ENCODE results near the gene MARCHF5.
A peak's percentile ranks its signal among the peaks of the same experiment; 100 is the strongest.

The MARCHF5 gene, protein sequence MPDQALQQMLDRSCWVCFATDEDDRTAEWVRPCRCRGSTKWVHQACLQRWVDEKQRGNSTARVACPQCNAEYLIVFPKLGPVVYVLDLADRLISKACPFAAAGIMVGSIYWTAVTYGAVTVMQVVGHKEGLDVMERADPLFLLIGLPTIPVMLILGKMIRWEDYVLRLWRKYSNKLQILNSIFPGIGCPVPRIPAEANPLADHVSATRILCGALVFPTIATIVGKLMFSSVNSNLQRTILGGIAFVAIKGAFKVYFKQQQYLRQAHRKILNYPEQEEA

GRCh38 chr10:92290837-92291615 is at the start of gene MARCHF5, which contains the start of gene CPEB3:
TSS of gene MARCHF5 (plus strand) at chr10:92291167. CDS start at chr10:92291495, 328 bp downstream.
TSS of gene CPEB3 (minus strand) at chr10:92291078. CDS start at chr10:92240350, 50,728 bp downstream.
- peak; percentile 67 to 89 for DNase-seq

DNA sequence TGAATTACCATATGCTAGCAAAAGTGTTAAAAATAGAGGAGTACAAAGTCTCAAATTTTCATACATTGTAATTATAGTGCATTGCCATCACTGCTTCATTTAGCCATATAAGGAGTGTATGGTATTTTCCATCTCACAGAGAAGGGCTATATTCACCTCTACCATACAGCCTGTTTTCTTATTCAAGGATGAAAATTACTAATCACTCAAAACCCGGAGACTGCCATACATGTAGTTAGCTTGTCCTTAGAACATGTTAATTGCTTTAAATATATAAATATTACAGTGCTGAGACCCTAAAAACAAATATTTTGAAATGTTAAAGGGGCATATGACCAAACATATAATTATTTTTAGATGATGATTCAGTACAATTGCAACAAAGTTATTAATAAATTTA is 49.5 kb upstream of the MARCHF5 start:
- no peak for DNase-seq

DNA sequence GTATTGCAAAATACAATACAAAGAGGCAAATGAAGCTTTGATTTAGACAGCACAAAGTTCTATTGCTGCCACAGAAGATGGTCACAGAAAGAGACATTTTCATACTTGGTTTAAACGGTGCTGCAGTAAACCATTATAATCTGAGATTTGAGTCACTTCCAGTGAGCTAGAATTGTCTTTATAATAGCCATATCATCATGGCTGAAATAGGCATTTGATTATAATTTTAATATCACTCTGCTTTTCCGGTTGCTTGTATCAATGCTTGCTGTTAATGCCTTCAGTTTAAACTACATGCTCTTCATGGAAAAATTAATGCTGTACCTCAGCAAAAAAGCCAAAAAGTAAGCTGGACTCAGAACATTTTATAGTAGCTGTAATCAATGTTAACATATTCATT is 48.6 kb upstream of the MARCHF5 start:
- no peak for DNase-seq

DNA sequence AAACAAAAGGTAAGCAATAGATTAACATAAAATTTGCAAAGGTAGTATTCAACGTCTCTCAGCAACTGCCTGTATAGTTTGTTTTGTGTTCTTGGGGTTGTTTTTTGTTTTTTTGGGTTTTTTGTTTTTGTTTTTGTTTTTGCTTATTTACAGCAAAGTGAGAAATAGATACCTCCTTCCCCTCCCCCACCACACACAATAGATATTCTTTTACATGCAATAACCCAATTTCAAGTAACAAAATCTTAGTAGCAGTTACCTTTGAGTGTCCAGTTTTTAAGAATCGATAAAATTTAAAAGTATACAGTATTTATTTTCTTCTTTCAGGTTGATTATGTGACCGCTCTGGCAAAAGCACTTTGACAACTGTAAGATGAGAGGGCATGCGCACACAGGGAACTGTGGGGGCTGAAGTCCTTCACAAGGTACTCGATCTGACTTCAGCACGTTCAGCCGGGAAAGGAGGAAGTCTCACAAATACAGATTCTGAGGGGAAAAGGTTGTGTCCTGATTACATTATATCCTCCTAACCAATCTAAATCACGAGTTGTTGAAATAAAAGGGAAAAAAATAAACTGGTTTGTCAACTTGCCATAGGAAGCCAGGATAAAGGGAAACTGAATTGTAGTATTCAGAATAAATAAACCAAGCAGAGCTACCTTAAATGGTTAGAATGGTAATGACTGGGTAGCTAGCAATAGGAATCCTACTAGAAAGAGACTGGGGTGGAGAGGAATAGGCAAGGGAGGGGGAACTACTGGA is 47.9 kb upstream of the MARCHF5 start:
- peak in 1 of 2 experiments; percentile 6 for DNase-seq

DNA sequence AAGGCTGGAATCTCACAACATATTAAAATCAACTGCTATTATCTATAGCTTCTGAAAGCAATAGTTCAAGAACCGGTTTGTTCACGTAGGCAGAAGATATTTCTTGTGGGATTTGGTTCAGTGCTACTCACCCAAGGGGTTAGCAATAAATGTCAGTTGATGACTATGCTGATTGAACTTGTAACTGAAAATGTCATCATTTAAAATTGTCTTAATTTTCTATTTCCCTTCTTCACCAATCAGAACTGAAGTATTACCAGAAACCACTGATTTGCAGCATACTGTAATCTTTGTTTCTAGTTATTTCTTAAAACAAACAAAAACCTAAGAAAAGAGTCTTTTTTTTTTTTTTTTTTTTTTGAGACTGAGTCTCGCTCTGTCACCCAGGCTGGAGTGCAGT is 46.2 kb upstream of the MARCHF5 start:
- DNase-seq = no peak

GRCh38 chr10:92248566-92248965 is 42.4 kb upstream of the MARCHF5 start:
- DNase-seq = no peak

- no peak for DNase-seq
Observed at GRCh38 chr10:92263396-92263795, 27.6 kb upstream of the MARCHF5 start.

DNA sequence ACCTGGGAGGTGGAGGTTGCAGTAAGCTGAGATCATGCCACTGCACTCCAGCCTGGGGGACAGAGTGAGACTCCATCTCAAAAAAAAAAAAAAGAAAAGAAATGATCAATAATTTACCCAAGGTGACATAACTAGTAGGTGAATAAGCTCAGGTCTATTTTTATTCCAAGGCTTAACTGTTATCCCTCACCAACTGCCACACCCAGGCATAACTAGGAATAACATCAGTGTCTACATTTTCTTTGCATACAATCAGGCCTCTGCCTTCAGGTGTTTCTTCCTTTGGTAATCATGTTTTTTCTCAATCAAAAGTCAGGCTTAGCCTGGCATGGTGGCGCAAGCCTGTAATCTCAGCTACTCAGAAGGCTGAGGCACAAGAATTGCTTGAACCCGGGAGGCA is 26.7 kb upstream of the MARCHF5 start:
- no peak for DNase-seq

- no peak for DNase-seq
Observed at GRCh38 chr10:92265687-92266258, 25.2 kb upstream of the MARCHF5 start.

DNA sequence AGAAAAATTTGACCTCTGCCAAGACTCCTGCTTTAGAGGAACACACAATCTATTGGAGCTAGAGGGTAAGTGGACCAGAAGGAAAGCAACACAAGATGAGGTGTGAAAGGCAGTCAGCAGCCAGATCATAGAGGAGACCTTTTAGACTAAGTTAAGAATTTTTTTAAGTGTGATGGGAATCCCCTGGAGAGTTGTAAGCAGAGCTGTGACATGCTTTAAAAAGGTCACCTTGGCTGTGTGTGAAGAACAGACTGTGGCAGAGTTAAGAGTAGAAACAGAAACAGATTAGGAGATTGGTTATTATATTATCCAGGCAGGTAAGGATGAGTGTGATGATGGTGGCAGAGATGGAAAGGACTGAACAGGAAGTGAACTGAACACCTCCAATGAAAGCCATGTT is 23.6 kb upstream of the MARCHF5 start:
- DNase-seq = no peak

GRCh38 chr10:92268748-92269147 is 22.2 kb upstream of the MARCHF5 start:
- DNase-seq = no peak

DNA sequence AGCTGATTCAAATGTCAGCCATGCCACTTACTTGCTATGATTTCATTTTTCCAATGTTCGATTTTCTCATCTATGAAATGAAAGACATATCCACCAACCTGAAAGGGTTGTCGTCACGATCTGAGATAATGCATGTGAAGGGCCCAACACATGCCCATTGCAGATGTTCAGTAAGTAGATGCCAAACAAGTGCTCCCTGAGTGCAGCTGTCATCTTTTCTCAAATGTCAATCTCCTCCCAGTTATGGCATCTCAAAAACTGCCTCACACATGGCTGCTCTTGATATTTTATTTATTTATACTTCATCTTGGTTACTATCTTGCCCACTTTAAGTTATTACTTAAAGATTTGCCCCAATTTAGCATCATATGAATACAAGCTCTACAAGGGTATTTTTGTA is 16.9 kb upstream of the MARCHF5 start:
- no peak for DNase-seq

DNA sequence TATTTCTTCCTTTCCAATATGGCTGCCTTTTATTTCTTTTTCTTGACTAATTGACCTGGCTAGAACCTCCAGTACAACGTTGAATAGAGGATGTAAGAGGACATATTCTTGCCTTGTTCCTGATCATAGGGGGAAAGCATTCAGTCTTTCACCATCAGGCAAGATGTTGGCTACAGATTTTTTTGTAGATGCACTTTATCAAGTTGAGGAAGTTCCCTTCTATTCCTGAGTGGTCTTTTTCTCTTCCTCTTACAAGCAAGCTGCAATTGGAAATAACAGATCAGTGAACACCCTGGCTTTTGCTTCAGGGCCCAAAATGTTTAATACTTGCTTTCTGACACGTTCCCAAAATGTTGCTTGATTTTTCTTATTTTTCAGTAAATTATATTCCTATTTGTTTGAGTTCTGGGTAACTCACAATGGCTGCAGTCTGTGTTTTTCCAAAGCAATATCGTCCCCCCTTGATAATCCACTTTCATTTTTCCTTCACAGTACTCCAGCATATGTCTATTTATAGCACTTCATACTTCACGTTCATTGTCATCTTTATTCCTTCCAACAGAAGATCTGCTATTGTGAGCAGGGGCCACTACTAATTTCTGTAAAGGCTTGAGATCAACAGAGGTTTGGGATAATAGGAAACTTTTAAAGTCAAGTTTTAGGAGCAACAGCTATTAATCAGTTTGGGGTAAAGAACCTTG is 11.8 kb upstream of the MARCHF5 start:
- no peak for DNase-seq

GRCh38 chr10:92284112-92284704 is 6.8 kb upstream of the MARCHF5 start:
- DNase-seq = no peak

- peak in 1 of 2 experiments; percentile 36 for DNase-seq
Observed at GRCh38 chr10:92290076-92290836, 711 bp upstream of the MARCHF5 start.

DNA sequence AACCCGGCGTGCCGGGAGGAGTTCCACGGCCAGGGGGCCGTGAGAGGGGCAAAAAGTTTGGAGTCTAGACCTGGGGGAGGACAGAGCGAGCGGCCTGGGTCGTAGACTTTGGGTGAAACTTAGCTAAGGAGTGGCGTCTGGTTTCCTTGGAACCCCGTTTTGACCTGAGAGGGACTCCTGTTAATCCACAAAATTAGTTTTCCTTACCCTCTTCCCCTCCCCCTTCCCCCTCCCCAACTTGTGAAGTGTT is 574 bp downstream of the MARCHF5 start:
- no peak for DNase-seq

- peak in 1 of 2 experiments; percentile 32 for DNase-seq
Observed at GRCh38 chr10:92291921-92292845, 1.2 kb downstream of the MARCHF5 start.

DNA sequence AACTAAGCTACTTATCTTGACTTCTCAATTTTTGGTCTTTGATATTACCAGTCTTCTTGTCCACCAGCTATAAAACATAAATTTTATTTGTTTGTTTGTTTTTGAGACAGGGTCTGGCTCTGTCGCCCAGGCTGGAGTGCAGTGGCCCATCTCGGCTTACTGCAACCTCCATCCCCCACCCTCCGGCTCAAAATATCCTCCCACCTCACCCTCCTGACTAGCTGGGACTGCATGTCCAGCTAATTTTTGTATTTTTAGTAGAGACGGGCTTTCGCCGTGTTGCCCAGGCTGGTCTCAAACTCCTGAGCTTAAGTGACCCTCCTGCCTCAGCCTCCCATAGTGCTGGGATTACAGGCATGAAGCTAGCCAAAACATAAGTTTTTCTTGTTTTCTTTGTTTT is 7.5 kb downstream of the MARCHF5 start:
- no peak for DNase-seq

GRCh38 chr10:92303096-92303495 is 12.1 kb downstream of the MARCHF5 start:
- DNase-seq = no peak

- no peak for DNase-seq
Observed at GRCh38 chr10:92304061-92304460, 13.1 kb downstream of the MARCHF5 start.
